H1 (cell line): ENCODE results near the gene SLC25A11. TPM values are rescaled to one million over a fixed set of nuclear protein-coding genes. Genes with fewer than 3 reads are reported as not detected.
A peak's percentile ranks its signal among the peaks of the same experiment; 100 is the strongest.

Experiments
- CTCF ChIA-PET: fragments of 300-600 bp; sonication (Branson Sonifier 250); formaldehyde crosslinking; loops from one replicate; lab custom pipeline; 2021; ENCODE audit not compliant: partially characterized antibody; lab: Charles Lee
- POLR2A ChIA-PET: fragments of 300-600 bp; sonication (Branson Sonifier 250); formaldehyde crosslinking; loops from one replicate; lab custom pipeline; 2021; ENCODE audit warnings: inconsistent platforms; ENCODE audit not compliant: partially characterized antibody; lab: Charles Lee
- DNase-seq, 2 experiments: peaks; one replicate each; pipeline versions ENCODE4 v3.0.0 to v3.0.0-alpha.2; 2010 to 2022; ENCODE audit warnings: low spot score in 2 of 2, low read depth in 1 of 2, mixed read lengths in 1 of 2
- FAIRE-seq: peaks from 2 replicates; lab custom pipeline; 2011; peaks lifted over from hg19 to GRCh38; lab: Jason Lieb, UNC
- H2AFZ ChIP-seq: 2 replicates; pipeline ENCODE4 v1.8.1; 2012; ENCODE audit warnings: low read length, inconsistent platforms
- H2AK5ac ChIP-seq: 2 replicates; pipeline ENCODE4 v1.6.1; 2013; ENCODE audit warnings: low read depth, low read length
- H2BK120ac ChIP-seq: replicated peaks from 2 replicates; pipeline ENCODE3; 2013; ENCODE audit warnings: low read depth, low read length, inconsistent platforms
- H2BK12ac ChIP-seq: 2 replicates; pipeline ENCODE4 v1.6.1; 2013; ENCODE audit warnings: low read depth, low read length
- H2BK15ac ChIP-seq: 2 replicates; pipeline ENCODE4 v1.6.1; 2013; ENCODE audit warnings: low read length
- H2BK20ac ChIP-seq: 2 replicates; pipeline ENCODE4 v1.6.1; 2013; ENCODE audit warnings: low read length
- H2BK5ac ChIP-seq: 2 replicates; pipeline ENCODE4 v1.6.1; 2013; ENCODE audit warnings: low read depth, low read length
- H3K14ac ChIP-seq: 2 replicates; pipeline ENCODE4 v1.6.1; 2013; ENCODE audit warnings: inconsistent platforms; ENCODE audit not compliant: insufficient read length
- H3K18ac ChIP-seq: 2 replicates; pipeline ENCODE4 v1.6.1; 2013; ENCODE audit warnings: low read length; ENCODE audit errors: extremely low read depth
- H3K23ac ChIP-seq: 2 replicates; pipeline ENCODE4 v1.6.1; 2013; ENCODE audit warnings: inconsistent platforms; ENCODE audit not compliant: insufficient read length
- H3K23me2 ChIP-seq: 2 replicates; pipeline ENCODE4 v1.6.1; 2013; ENCODE audit warnings: low read depth, low read length
- H3K27ac ChIP-seq: 2 replicates; pipeline ENCODE4 v1.6.1; 2011; ENCODE audit warnings: low read depth, low read length, inconsistent platforms
- H3K27me3 ChIP-seq, 4 experiments: replicated peaks in 1 of 4; 1 replicate in 1 of 4; 2 replicates in 3 of 4; pipeline versions ENCODE4 v1.6.1 to v1.8.1; 2011 to 2013; ENCODE audit warnings: low read length in 3 of 4, mild to moderate bottlenecking in 3 of 4, inconsistent platforms in 2 of 4, mixed read lengths in 2 of 4, moderate library complexity in 1 of 4; ENCODE audit not compliant: control insufficient read depth in 3 of 4, insufficient read depth in 3 of 4; ENCODE audit errors: extremely low read depth in 1 of 4
- H3K36me3 ChIP-seq, 4 experiments: 2 replicates each; pipeline versions ENCODE4 v1.6.1 to v1.8.1; 2011 to 2013; ENCODE audit warnings: mild to moderate bottlenecking in 4 of 4, low read length in 3 of 4, moderate library complexity in 2 of 4, control low read depth in 1 of 4, inconsistent platforms in 1 of 4; ENCODE audit not compliant: insufficient read depth in 4 of 4, control insufficient read depth in 2 of 4
- H3K4ac ChIP-seq: replicated peaks from 2 replicates; pipeline ENCODE3; 2013; ENCODE audit warnings: low read length, low read depth, mixed read lengths, inconsistent platforms; ENCODE audit not compliant: insufficient read length
- H3K4me1 ChIP-seq, 4 experiments: replicated peaks in 1 of 4; 1 replicate in 1 of 4; 2 replicates in 3 of 4; pipeline versions ENCODE4 v1.6.1 to v1.8.1; 2011 to 2013; ENCODE audit warnings: low read length in 3 of 4, inconsistent platforms in 2 of 4, mixed read lengths in 1 of 4; ENCODE audit not compliant: insufficient read depth in 4 of 4, control insufficient read depth in 3 of 4
- H3K4me2 ChIP-seq, 2 experiments: 2 replicates each; pipeline versions ENCODE4 v1.6.1 to v1.8.1; 2011 to 2013; ENCODE audit warnings: low read depth in 2 of 2, low read length in 2 of 2, control low read depth in 1 of 2, inconsistent platforms in 1 of 2, mild to moderate bottlenecking in 1 of 2; ENCODE audit not compliant: insufficient read depth in 1 of 2
- H3K4me3 ChIP-seq, 4 experiments: fragments of 200-600, 300-600 bp in 1 of 4; sonication (generic), shearing (Covaris generic), sonication (Bioruptor Twin) in 1 of 4; 2 replicates each; pipeline versions ENCODE4 v1.5.1 to v1.8.1; 2011 to 2016; ENCODE audit warnings: low read length in 4 of 4, low read depth in 3 of 4, control low read depth in 2 of 4, inconsistent platforms in 2 of 4, mild to moderate bottlenecking in 2 of 4, mixed read lengths in 1 of 4, moderate library complexity in 1 of 4; ENCODE audit not compliant: insufficient read depth in 2 of 4; ENCODE audit errors: extremely low read depth in 1 of 4
- H3K56ac ChIP-seq: replicated peaks from 2 replicates; pipeline ENCODE3; 2013; ENCODE audit warnings: low read depth, mild to moderate bottlenecking, mixed read lengths, low read length, inconsistent platforms; ENCODE audit not compliant: insufficient read length
- H3K79me1 ChIP-seq: 2 replicates; pipeline ENCODE4 v1.6.1; 2013; ENCODE audit warnings: low read depth, low read length, control low read depth
- H3K79me2 ChIP-seq, 2 experiments: 2 replicates each; pipeline versions ENCODE4 v1.6.1 to v1.8.1; 2012 to 2013; ENCODE audit warnings: low read length in 2 of 2, mild to moderate bottlenecking in 2 of 2, inconsistent platforms in 1 of 2; ENCODE audit not compliant: insufficient read depth in 2 of 2, control insufficient read depth in 1 of 2
- H3K9ac ChIP-seq, 4 experiments: replicated peaks in 1 of 4; 1 replicate in 1 of 4; 2 replicates in 3 of 4; pipeline versions ENCODE4 v1.6.1 to v1.8.1; 2011 to 2013; ENCODE audit warnings: low read depth in 3 of 4, low read length in 3 of 4, control low read depth in 2 of 4, mild to moderate bottlenecking in 2 of 4, moderate library complexity in 2 of 4, inconsistent platforms in 1 of 4; ENCODE audit errors: extremely low read depth in 1 of 4
- H3K9me3 ChIP-seq, 2 experiments: 2 replicates each; pipeline versions ENCODE4 v1.6.1 to v1.8.1; 2012 to 2013; ENCODE audit warnings: mild to moderate bottlenecking in 2 of 2, moderate library complexity in 2 of 2, control low read depth in 1 of 2, inconsistent platforms in 1 of 2, low read depth in 1 of 2, low read length in 1 of 2, mixed read lengths in 1 of 2; ENCODE audit not compliant: insufficient read depth in 2 of 2
- H4K20me1 ChIP-seq, 2 experiments: replicated peaks in 1 of 2; 2 replicates each; pipeline versions ENCODE3 to v1.8.1; 2011 to 2013; ENCODE audit warnings: inconsistent platforms in 2 of 2, low read length in 2 of 2, mild to moderate bottlenecking in 1 of 2; ENCODE audit not compliant: insufficient read depth in 2 of 2, control insufficient read depth in 1 of 2
- H4K5ac ChIP-seq: 2 replicates; pipeline ENCODE4 v1.6.1; 2013; ENCODE audit warnings: low read length, low read depth, mixed read lengths, inconsistent platforms; ENCODE audit not compliant: insufficient read length
- H4K8ac ChIP-seq: 2 replicates; pipeline ENCODE4 v1.8.0; 2013; ENCODE audit warnings: mild to moderate bottlenecking, moderate library complexity, low read length, inconsistent platforms; ENCODE audit not compliant: insufficient read depth; ENCODE audit errors: extremely low read depth
- H4K91ac ChIP-seq: replicated peaks from 2 replicates; pipeline ENCODE3; 2013; ENCODE audit warnings: low read length, mixed read lengths, inconsistent platforms; ENCODE audit not compliant: insufficient read length
- E2F6 ChIP-seq: IDR thresholded peaks from 2 replicates; pipeline ENCODE4 v1.6.1; 2012; ENCODE audit warnings: inconsistent platforms
- KDM4A ChIP-seq: IDR thresholded peaks from one replicate; pipeline ENCODE4 v1.7.1; 2012; ENCODE audit warnings: low read depth, mild to moderate bottlenecking, moderate library complexity, low read length, inconsistent platforms; ENCODE audit not compliant: severe bottlenecking
- SAP30 ChIP-seq: fragments of 300-600 bp; sonication (generic); IDR thresholded peaks from 2 replicates; pipeline ENCODE4 v1.7.1; 2012; ENCODE audit warnings: low read length, moderate library complexity, mild to moderate bottlenecking, inconsistent platforms; ENCODE audit not compliant: insufficient read depth, insufficient replicate concordance
- WGBS, 2 experiments: shearing (Covaris generic) in 1 of 2; methylation state at CpG; one replicate each; pipeline versions ENCODE4 v1.1.6 to v1.1.7; 2013 to 2015; ENCODE audit warnings: low lambda C conversion rate in 2 of 2, mixed read lengths in 2 of 2, inconsistent platforms in 1 of 2, low coverage in 1 of 2, missing lambda C conversion rate in 1 of 2; ENCODE audit not compliant: insufficient replicate concordance in 2 of 2, insufficient coverage in 1 of 2, insufficient read length in 1 of 2; ENCODE audit errors: extremely low coverage in 1 of 2, missing lambda C conversion rate in 1 of 2; 5-methylcytosine and 5-hydroxymethylcytosine counted together
- polyA plus RNA-seq, 7 experiments: library from polyadenylated mRNA; depleted of rRNA in 3 of 7; stranded (reverse) in 5 of 7; unstranded in 2 of 7; fragments of >200 nt in 5 of 7; fragments of 200-250 nt in 2 of 7; gene quantifications; 1 replicate in 5 of 7; 2 replicates in 1 of 7; 4 replicates in 1 of 7; pipeline versions ENCODE4 v1.2.1 to v1.2.3, GENCODE V29; 2011 to 2013; ENCODE audit warnings: missing spikeins in 2 of 7, mixed read lengths in 2 of 7
- total RNA-seq: library from RNA; stranded (reverse); fragmentation: NEBNext Ultra II Directional; extraction: Animal tissue kit (Norgen Biotek cat#: 25700); gene quantifications from 2 replicates; pipeline ENCODE4 v1.2.1, GENCODE V29; 2021
- TF ChIP-seq, protein P1 (sequence below): IDR thresholded peaks from 2 replicates; pipeline ENCODE4 v1.6.1; 2011; ENCODE audit warnings: low read length, improper control_type of control experiment

SLC25A11 gene
- total and polyA plus RNA-seq, 2 of the 8 experiments (the other 6 are each of a cell fraction or from before 2014, with no cell fraction given), result 55.9 to 97.0 TPM

DNA sequence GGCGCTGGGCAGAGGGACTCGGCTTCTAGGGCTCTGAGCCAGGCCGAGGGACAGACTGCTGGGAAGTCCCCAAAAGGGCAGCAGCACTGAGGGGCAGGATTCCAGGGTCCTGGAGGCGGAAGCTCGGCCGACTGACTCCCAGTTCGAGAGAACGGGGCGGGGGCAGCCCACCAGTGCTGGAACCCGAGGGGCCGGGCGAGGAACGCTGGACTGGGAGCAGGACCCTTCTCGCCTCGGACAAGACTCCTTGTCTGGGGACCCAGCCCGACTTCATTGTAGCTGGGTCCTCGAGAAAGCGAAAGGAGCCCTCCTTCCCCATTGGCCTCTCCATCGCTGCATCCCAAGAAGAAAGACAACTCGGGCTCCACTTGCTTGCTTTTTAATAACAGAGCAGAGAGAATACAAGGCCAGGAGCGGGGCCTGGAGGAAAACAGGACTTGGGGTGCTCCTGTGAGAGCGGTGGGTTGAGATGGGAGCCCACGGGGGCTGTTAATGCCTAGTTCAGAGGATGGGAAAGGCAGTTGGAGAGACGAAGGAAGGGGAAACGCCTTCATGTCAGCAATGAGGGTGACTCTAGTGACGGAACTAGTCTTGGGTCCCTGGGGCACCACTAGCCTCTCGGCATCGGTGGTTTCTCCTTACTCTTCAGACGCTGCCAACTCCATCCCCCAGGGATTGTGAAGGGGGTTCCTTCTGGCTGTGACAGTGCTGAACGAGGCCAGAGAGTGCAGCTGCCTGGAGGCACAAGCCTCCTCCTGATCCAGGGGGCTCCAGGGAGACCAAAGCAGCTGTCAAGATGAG, 48.1 kb upstream of the SLC25A11 start:
- CTCF ChIA-PET, result interaction anchor here (0.6 to 6.4 kb wide), 10 partner anchors 8 to 156 kb away, joined by 3 to 43 read pairs (median 8); partner anchors contain the start of genes CHRNE, INCA1 and KIF1C
- TF ChIP-seq KDM4A, result peak; percentile 62
- TF ChIP-seq, protein P1, sequence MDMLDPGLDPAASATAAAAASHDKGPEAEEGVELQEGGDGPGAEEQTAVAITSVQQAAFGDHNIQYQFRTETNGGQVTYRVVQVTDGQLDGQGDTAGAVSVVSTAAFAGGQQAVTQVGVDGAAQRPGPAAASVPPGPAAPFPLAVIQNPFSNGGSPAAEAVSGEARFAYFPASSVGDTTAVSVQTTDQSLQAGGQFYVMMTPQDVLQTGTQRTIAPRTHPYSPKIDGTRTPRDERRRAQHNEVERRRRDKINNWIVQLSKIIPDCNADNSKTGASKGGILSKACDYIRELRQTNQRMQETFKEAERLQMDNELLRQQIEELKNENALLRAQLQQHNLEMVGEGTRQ, result no peak
- TF ChIP-seq SAP30, result no peak
- peak; percentile 23; the same call in 1 of the 2 replicates for TF ChIP-seq E2F6
- TF ChIP-seq, all 59 proteins: peak for 2
- no peak overlapping the region for H3K27ac ChIP-seq

More for the DNA sequence above, 48.1 kb upstream of the SLC25A11 start:
- H3K36me3 ChIP-seq, result no peaks in the 10 kb centered on the region
- no peaks in the 10 kb centered on the region for H3K9me3 ChIP-seq
- peaks cover 0 to 7% (median 4%) of the 10 kb centered on the region in 4 experiments; a peak in 5 of 7 replicates for H3K4me1 ChIP-seq
- peak overlapping the region; percentile 48; the same call in 1 of the 2 replicates for H2AFZ ChIP-seq
- H4K20me1 ChIP-seq, result no peaks in the 10 kb centered on the region
- H4K8ac ChIP-seq, result no peak overlapping the region
- no peak overlapping the region for H2BK20ac ChIP-seq
- H3K18ac ChIP-seq, result no peak overlapping the region
- no peaks in the 10 kb centered on the region for H3K79me1 ChIP-seq
- peak overlapping the region; percentile 59 to 85 (median 66) for H3K4me3 ChIP-seq
- no peaks in the 10 kb centered on the region for H3K79me2 ChIP-seq
- H2BK120ac ChIP-seq, result no peak overlapping the region
- H3K56ac ChIP-seq, result peak overlapping the region; percentile 5
- FAIRE-seq, result no peak
- POLR2A ChIA-PET, result interaction anchor here (1.1 to 10.7 kb wide), 8 partner anchors 9 to 48 kb away, joined by 3 to 128 read pairs (median 8); partner anchors contain the start of genes INCA1, KIF1C, PFN1 and RNF167
- H3K23ac ChIP-seq, result no peak overlapping the region
- H2AK5ac ChIP-seq, result no peak overlapping the region
- H3K27me3 ChIP-seq, result peaks cover 0 to 11% (median 9%) of the 10 kb centered on the region in 4 experiments; a peak in 6 of 7 replicates
- H2BK15ac ChIP-seq, result no peak overlapping the region
- H4K5ac ChIP-seq, result peak overlapping the region; percentile 38
- 27% methylated on average over 27 of the region's 30 CpGs; no CpG with 5 or more reads in 1 of the 2 experiments for WGBS, 2 experiments
- no peak for DNase-seq
- no peak overlapping the region for H3K4ac ChIP-seq
- H2BK5ac ChIP-seq, result no peak overlapping the region
- no peak overlapping the region for H3K14ac ChIP-seq
- H3K23me2 ChIP-seq, result peaks cover 8% of the 10 kb centered on the region; the same call in 1 of the 2 replicates
- no peak overlapping the region for H2BK12ac ChIP-seq
- no peak overlapping the region for H4K91ac ChIP-seq
- H3K9ac ChIP-seq, result peak overlapping the region in 3 of 4 experiments; percentile 20 to 36 (median 20); a peak in 3 of 7 replicates
- peak overlapping the region; percentile 82 to 96 for H3K4me2 ChIP-seq
